22Rv1 (cell line): ENCODE results near the gene PHLDA2.
A peak's percentile ranks its signal among the peaks of the same experiment; 100 is the strongest.

Experiments used
- H3K27ac ChIP-seq: fragments of 450-650 bp; 2 replicates; pipeline ENCODE4 v1.5.1; 2017
- ZFX ChIP-seq: fragments of 450-650 bp; IDR thresholded peaks from 2 replicates; pipeline ENCODE4 v1.6.1; 2017; ENCODE audit warnings: antibody characterized with exemption, borderline replicate concordance
- TF ChIP-seq, protein P1 (sequence below): fragments of 450-650 bp; IDR thresholded peaks from 2 replicates; pipeline ENCODE4 v1.5.1; 2017; ENCODE audit warnings: mild to moderate bottlenecking

PHLDA2 gene

DNA sequence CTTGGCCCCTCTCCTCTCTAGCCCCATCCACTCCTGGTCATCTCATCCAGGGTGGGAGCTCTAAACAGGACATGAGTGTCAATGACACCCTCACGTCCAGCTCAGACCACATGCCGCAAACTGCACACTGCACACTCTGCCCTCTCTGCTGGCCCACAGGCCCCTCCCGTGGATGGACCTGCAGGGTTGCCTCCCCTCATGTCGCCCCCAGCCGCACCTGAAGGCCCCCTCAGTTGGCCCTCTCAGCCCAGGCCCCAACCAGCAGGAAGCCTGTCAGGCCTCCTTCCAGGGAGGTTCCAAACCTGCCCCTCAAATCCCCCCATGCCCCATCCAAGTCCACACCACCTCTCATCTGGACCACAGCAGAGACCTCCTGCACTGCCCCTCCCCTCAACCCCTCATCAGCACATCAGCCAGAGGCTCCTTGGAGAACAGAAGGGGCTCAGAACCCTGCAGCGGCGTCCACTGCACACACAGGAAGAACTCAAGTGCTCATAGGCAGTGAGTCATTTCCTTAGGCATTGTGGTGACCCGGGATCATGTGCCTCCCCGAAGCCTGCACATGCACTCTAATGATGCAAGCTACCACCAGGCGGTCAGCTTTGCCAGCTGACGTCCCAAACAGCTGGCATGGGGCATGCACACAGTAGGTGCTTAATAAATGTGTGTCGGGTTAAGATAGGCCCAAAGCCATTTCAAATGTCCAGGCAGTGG, 30.7 kb downstream of the PHLDA2 start:
- no peak for TF ChIP-seq ZFX
- TF ChIP-seq, protein P1, sequence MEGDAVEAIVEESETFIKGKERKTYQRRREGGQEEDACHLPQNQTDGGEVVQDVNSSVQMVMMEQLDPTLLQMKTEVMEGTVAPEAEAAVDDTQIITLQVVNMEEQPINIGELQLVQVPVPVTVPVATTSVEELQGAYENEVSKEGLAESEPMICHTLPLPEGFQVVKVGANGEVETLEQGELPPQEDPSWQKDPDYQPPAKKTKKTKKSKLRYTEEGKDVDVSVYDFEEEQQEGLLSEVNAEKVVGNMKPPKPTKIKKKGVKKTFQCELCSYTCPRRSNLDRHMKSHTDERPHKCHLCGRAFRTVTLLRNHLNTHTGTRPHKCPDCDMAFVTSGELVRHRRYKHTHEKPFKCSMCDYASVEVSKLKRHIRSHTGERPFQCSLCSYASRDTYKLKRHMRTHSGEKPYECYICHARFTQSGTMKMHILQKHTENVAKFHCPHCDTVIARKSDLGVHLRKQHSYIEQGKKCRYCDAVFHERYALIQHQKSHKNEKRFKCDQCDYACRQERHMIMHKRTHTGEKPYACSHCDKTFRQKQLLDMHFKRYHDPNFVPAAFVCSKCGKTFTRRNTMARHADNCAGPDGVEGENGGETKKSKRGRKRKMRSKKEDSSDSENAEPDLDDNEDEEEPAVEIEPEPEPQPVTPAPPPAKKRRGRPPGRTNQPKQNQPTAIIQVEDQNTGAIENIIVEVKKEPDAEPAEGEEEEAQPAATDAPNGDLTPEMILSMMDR, result no peak
- H3K27ac ChIP-seq, result no peak overlapping the region

DNA sequence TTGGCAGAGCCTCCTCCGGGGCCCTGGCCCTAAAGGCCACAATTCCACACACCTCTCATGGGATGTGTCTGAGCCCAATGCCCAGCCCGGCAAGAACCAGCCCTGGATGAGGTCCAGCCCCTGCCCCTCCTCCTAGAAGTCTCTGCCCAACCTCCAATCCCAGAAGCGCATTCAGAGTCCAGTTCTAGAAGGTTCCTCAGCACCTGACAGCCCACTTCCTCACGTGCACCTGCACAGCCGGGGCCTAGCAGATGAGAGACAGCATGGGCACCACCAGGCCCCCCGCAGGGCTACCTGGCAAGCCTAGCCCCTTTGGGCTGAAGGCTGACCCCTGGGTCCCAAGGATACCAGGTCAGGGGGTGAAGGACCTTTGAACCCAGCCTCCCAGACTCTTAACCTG, 32.2 kb downstream of the PHLDA2 start:
- TF ChIP-seq, protein P1, result no peak
- TF ChIP-seq ZFX, result no peak
- no peak overlapping the region for H3K27ac ChIP-seq

DNA sequence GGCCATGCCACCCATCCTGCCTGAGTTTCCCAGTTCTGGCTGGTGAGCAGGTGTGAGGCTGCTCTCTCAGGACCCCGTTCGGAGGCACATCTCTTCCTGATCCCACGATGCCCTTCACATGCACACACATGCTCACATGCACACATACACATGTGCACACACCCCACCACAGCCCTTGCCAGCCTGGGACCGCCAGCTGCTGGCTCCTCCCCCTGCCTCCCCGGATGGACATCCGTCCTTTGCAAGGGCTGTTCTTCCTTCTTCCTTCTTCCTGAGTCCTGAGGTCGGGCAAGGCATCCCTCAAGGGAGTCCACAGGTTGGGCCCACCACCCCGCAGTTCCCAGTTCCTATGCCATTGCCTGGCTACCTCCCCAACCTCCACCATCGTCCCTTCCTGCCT, 33.2 kb downstream of the PHLDA2 start:
- H3K27ac ChIP-seq, result no peak overlapping the region
- TF ChIP-seq, protein P1, result no peak
- no peak for TF ChIP-seq ZFX

DNA sequence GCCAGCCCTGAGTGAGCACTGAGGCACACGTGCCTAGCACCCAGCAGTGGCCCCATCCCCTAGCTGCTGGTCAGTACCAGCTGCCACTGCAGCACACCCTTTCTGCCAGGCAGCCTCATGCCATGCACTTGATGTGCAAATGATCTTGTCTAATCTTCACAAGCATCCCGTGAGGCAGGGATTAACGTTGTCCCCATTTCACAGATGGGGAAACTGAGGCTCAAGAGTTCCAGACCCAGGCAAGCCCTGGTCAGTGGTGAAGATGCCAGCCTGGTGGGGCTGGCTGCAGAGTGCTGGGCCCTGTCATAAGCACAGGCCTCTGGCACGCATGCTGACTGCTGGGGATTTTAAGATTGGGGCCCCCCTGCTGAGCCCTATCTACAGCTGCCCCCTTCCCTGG, 35.3 kb downstream of the PHLDA2 start:
- no peak overlapping the region for H3K27ac ChIP-seq
- no peak for TF ChIP-seq ZFX
- TF ChIP-seq, protein P1, result no peak

DNA sequence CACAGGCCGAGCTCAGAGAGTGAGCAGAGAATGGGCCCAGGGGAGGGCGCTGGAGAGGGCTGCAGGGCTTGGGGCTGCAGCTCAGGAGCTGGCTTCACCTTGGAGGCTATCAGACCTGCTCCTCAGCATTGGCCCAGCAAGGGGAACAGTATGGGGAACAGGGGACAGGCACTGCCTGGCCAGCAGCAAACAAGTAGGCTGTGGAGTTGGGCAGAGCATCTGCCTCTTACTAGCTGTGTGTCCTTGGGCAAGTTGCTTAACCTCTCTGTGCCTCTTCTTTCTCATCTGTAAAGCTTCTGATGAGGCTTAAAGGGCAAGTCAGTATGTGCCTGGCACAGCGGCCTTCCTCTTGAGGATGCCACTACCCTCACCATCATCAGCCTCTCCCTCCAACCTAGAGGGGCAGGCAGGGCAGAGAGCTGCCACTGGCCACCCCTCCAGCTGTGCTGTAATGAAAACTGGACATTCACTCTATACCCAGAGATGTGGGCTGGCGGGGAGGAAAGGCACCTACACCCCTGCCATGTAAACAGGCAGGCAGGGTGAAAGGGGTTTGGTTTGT, 36.2 kb downstream of the PHLDA2 start:
- H3K27ac ChIP-seq, result no peak overlapping the region
- TF ChIP-seq ZFX, result no peak
- TF ChIP-seq, protein P1, result no peak

DNA sequence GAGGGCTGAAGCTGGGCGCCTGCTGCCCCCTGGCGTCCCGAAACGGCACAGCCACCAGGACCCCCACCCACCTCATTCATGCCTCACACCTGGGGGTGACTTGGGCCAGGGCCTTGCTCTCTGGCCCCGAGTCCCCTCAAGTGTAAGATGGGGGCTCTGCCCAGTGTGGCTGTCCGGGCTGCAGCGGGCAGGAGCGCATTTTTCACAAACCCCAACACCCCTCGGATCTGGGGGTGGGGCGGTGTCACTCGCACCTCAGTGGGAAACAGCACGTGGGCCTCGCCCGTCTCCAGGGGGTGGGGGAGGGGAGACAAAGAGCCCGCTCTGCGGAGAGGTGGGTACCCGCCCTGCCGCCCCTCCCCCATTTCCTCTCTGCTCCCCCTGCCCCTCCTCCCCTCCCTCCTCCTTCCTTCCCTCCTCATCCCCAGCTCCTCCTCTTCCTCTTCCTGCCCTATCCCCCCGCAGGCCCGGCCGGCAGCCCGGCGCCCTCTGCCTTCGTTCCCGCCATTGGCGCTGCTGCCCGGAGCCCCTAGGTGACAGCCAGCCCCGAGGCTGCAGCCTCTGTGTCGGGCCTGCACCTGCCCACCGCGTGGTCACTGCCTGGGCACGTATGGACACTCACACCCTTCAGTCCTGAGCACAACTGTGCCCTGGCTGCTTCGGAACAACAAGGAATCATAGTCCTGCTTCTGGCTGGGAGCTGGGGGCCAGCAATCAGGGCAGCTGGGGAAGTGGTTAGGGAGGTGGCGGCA, 36.8 kb downstream of the PHLDA2 start:
- TF ChIP-seq, protein P1, result peak; percentile 91
- TF ChIP-seq ZFX, result no peak
- no peak overlapping the region for H3K27ac ChIP-seq
